Activated CD8-positive, alpha-beta T cell treated with anti-CD3 and anti-CD28 coated beads for 36 hours (primary cell): ENCODE results near the gene SYCN. TPM values are rescaled to one million over a fixed set of nuclear protein-coding genes. Genes with fewer than 3 reads are reported as not detected.
"Not testable (repeated sequence)": the region's sequence is repeated elsewhere in the genome, so short reads cannot be mapped to it uniquely, and the experiment has no call there.

Source experiments
- ATAC-seq: fragments of 200-7000 bp; cut with Tn5 transposase; one replicate; pipeline ENCODE4 v1.10.0; 2021; ENCODE audit warnings: mild to moderate bottlenecking, moderate library complexity
- CTCF ChIA-PET: fragments of 350-600 bp; sonication (Branson Sonifier 250); formaldehyde crosslinking; loops from one replicate; lab custom pipeline; 2021; ENCODE audit warnings: antibody characterized with exemption; lab: Charles Lee
- POLR2A ChIA-PET: fragments of 350-600 bp; sonication (Branson Sonifier 250); formaldehyde crosslinking; loops from one replicate; lab custom pipeline; 2021; ENCODE audit warnings: antibody characterized with exemption; lab: Charles Lee
- DNase-seq: peaks from one replicate; pipeline ENCODE4 v3.0.0-alpha.2; 2020
- H3K27ac Mint-ChIP-seq: one replicate; pipeline ENCODE4 v1.8.0; 2021; ENCODE audit warnings: mild to moderate bottlenecking, mixed read lengths
- H3K27me3 Mint-ChIP-seq: one replicate; pipeline ENCODE4 v1.8.0; 2021; ENCODE audit warnings: mixed read lengths
- H3K36me3 Mint-ChIP-seq: one replicate; pipeline ENCODE4 v1.8.0; 2021; ENCODE audit warnings: low read depth, mixed read lengths
- H3K4me1 Mint-ChIP-seq: one replicate; pipeline ENCODE4 v1.8.0; 2021; ENCODE audit warnings: low read depth, mixed read lengths
- H3K4me3 Mint-ChIP-seq: one replicate; pipeline ENCODE4 v1.8.0; 2021; ENCODE audit warnings: mild to moderate bottlenecking, moderate library complexity, mixed read lengths
- H3K9me3 Mint-ChIP-seq: one replicate; pipeline ENCODE4 v1.8.0; 2021; ENCODE audit warnings: mixed read lengths
- CTCF ChIP-seq: fragments of 200-600 bp; IDR thresholded peaks from one replicate; pipeline ENCODE4 v1.8.0; 2022; ENCODE audit warnings: antibody characterized with exemption, mild to moderate bottlenecking
- intact Hi-C: fragments of 100-400 bp; cut with micrococcal nuclease; formaldehyde crosslinking; loops from one replicate; pipeline ENCODE4 v1.10.0; 2022
- total RNA-seq, 2 experiments: library from RNA; stranded (reverse); gene quantifications; one replicate each; pipeline ENCODE4 v1.2.3, GENCODE V29; 2021

The SYCN gene
- total RNA-seq, 2 experiments from 2014 or later = not detected

GRCh38 chr19:39236527-39236926, 32.5 kb upstream of the SYCN start:
- Mint-ChIP-seq H3K36me3 (no peaks in the 10 kb centered on the region), H3K27ac (peak overlapping the region; percentile 85), H3K4me1 (peaks cover 29% of the 10 kb centered on the region), H3K4me3 (peak overlapping the region; percentile 68), H3K9me3 (no peaks in the 10 kb centered on the region), H3K27me3 (no peaks in the 10 kb centered on the region)
- intact Hi-C loops = no loop called here
- no peak for TF ChIP-seq CTCF
- CTCF ChIA-PET = no interaction called here
- peak; percentile 77 for DNase-seq
- POLR2A ChIA-PET = interaction anchor here (0.8 kb wide), 1 partner anchor 184 kb away, joined by 3 read pairs; no protein-coding TSS in a partner anchor
- ATAC-seq = peak; percentile 91

GRCh38 chr19:39232708-39233107, 28.6 kb upstream of the SYCN start:
- Mint-ChIP-seq H3K27ac (no peak overlapping the region), H3K36me3 (no peaks in the 10 kb centered on the region), H3K9me3 (no peaks in the 10 kb centered on the region), H3K27me3 (no peaks in the 10 kb centered on the region), H3K4me1 (peaks cover 18% of the 10 kb centered on the region), H3K4me3 (no peak overlapping the region)
- TF ChIP-seq CTCF = no peak
- CTCF ChIA-PET = interaction anchor here (0.6 kb wide), 1 partner anchor 110 kb away, joined by 3 read pairs; no protein-coding TSS in a partner anchor
- ATAC-seq = no peak
- intact Hi-C loops = no loop called here
- POLR2A ChIA-PET = no interaction called here
- no peak for DNase-seq

- H3K27ac Mint-ChIP-seq = no peak overlapping the region
- no peaks in the 10 kb centered on the region for H3K4me1 Mint-ChIP-seq
- H3K9me3 Mint-ChIP-seq = no peaks in the 10 kb centered on the region
- H3K36me3 Mint-ChIP-seq = no peaks in the 10 kb centered on the region
- no peak overlapping the region for H3K4me3 Mint-ChIP-seq
- no peak for TF ChIP-seq CTCF
- CTCF ChIA-PET = no interaction called here
- intact Hi-C loops = no loop called here
- ATAC-seq (no peak), DNase-seq (no peak)
- POLR2A ChIA-PET = no interaction called here
- no peaks in the 10 kb centered on the region for H3K27me3 Mint-ChIP-seq
Measured at GRCh38 chr19:39230096-39230764, 26.2 kb upstream of the SYCN start.

- ATAC-seq (no peak), DNase-seq (no peak)
- Mint-ChIP-seq H3K4me1 (no peaks in the 10 kb centered on the region), H3K27me3 (peaks cover 13% of the 10 kb centered on the region), H3K36me3 (no peaks in the 10 kb centered on the region), H3K9me3 (no peaks in the 10 kb centered on the region), H3K4me3 (no peak overlapping the region), H3K27ac (no peak overlapping the region)
- POLR2A ChIA-PET = no interaction called here
- TF ChIP-seq CTCF = no peak
- intact Hi-C loops = no loop called here
- CTCF ChIA-PET = interaction anchor here (0.6 kb wide), 1 partner anchor 114 kb away, joined by 3 read pairs; no protein-coding TSS in a partner anchor
Measured at GRCh38 chr19:39224910-39225309, 20.8 kb upstream of the SYCN start.

GRCh38 chr19:39223703-39224279, 19.7 kb upstream of the SYCN start:
- H3K27me3 Mint-ChIP-seq = peaks cover 14% of the 10 kb centered on the region
- no peaks in the 10 kb centered on the region for H3K9me3 Mint-ChIP-seq
- ATAC-seq (peak; percentile 45), DNase-seq (peak; percentile 48)
- ChIA-PET CTCF (interaction anchor here (1.6 kb wide), 1 partner anchor 12 kb away, joined by 5 read pairs; no protein-coding TSS in a partner anchor), POLR2A (no interaction called here)
- no peaks in the 10 kb centered on the region for H3K36me3 Mint-ChIP-seq
- H3K4me1 Mint-ChIP-seq = no peaks in the 10 kb centered on the region
- intact Hi-C loops = no loop called here
- H3K27ac Mint-ChIP-seq = no peak overlapping the region
- no peak for TF ChIP-seq CTCF
- no peak overlapping the region for H3K4me3 Mint-ChIP-seq

GRCh38 chr19:39219108-39219507, 15.0 kb upstream of the SYCN start:
- H3K4me3 Mint-ChIP-seq, ATAC-seq, H3K36me3 Mint-ChIP-seq, DNase-seq, CTCF ChIA-PET, H3K27ac Mint-ChIP-seq, intact Hi-C loops, H3K9me3 Mint-ChIP-seq, H3K4me1 Mint-ChIP-seq: not testable (repeated sequence)
- POLR2A ChIA-PET = interaction anchor here (0.6 kb wide), 1 partner anchor 110 kb away, joined by 3 read pairs; no protein-coding TSS in a partner anchor
- peaks cover 14% of the 10 kb centered on the region for H3K27me3 Mint-ChIP-seq
